Astrocyte of the spinal cord (primary cell): ENCODE data around the gene MPHOSPH9.
"Not testable (repeated sequence)": the region's sequence is repeated elsewhere in the genome, so short reads cannot be mapped to it uniquely, and the experiment has no call there.

ENCODE experiments used
- DNase-seq: peaks from one replicate; pipeline ENCODE4 v3.0.0; 2011; ENCODE audit warnings: low read depth, low spot score
- H3K4me3 ChIP-seq: 2 replicates; pipeline ENCODE4 v1.5.1; 2011; ENCODE audit warnings: low read depth, mild to moderate bottlenecking, low read length, moderate library complexity
- CTCF ChIP-seq: IDR thresholded peaks from 2 replicates; pipeline ENCODE4 v1.5.1; 2012; ENCODE audit warnings: low read depth, mild to moderate bottlenecking, low read length, inconsistent platforms
- in situ Hi-C: cut with HindIII; loops from 2 replicates; pipeline ENCODE4 v1.10.0; 2017; ENCODE audit warnings: low sequenced_read_pairs

Gene MPHOSPH9

DNA sequence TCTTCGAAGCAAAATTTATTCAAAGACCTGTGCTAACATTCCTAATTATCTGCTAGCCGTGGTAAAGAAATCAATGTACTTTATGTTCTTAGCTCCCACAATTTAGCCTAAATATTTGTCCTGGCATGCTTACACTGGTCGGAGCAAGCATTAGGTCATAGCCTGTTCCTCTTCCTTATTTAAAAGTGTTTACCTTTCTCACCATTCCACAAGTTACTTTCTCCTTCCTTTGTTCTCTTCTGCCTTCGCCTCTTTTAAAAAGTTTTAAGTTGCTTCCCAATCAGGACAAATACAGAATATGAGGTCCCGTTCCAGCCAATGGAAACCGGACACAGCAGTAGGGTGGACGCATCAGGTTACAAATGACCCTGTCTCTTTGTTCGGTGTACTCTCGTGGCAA, 27.1 kb upstream of the MPHOSPH9 start:
- no peak for TF ChIP-seq CTCF
- no peak overlapping the region for H3K4me3 ChIP-seq
- DNase-seq = no peak
- in situ Hi-C loops = no loop called here

DNA sequence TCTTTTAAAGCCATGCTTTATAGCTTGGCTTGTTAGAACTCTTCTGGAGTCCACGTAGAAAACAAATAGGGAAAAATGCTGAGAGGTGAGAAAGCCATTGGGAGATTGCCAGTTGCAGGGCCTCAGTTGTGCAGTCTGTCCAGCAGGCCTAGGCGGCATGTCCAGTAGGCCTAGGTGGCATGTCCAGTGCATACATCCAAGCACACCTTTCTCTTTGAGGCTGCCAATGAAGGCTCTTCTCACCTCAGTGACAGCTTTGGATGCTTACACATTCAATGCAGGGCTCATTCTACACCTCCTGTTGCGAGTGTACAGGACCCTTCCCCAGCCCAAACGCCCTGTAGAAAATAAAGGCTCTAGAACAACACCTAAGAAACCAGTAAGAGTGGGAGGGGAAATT, 25.7 kb upstream of the MPHOSPH9 start:
- DNase-seq = no peak
- no peak overlapping the region for H3K4me3 ChIP-seq
- no peak for TF ChIP-seq CTCF
- in situ Hi-C loops = no loop called here

GRCh38 chr12:123254853-123255446, 22.0 kb upstream of the MPHOSPH9 start:
- no peak for DNase-seq
- no peak overlapping the region for H3K4me3 ChIP-seq
- no peak for TF ChIP-seq CTCF
- in situ Hi-C loops = no loop called here

DNA sequence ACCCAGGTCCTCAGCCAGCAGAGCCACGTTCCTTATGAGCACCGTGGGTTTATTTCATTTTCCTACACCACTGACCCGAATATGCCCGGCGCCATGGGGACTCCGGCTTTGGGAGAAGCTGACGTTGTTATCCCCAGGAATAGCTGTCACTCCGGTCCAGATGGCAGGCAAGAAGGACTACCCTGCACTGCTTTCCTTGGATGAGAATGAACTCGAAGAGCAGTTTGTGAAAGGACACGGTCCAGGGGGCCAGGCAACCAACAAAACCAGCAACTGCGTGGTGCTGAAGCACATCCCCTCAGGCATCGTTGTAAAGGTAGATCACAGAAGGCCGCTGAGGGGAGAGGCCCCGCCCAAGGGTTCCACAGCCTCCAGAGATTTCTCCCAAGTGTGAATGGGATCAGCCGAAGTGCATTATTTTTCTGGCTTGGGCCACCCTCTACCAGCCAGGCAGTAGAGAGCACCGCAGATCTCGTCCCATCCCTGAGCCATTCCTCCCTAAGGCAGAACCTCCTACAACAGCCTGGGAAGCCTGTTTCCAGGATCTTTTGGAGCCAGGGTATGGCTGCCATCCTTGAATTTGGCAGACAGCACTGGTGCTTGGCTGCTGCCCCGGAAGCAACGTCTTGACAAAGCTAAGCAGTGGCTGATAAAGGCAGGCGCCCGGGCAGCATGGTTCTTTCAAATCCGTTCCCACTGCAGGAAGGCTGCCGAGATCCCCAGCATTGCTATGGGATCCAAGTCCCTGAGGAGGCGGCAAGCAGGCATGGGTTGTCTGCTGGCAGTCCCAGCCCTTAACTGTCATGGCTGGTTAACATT, 20.9 kb upstream of the MPHOSPH9 start:
- H3K4me3 ChIP-seq = no peak overlapping the region
- in situ Hi-C loops = no loop called here
- DNase-seq = no peak
- TF ChIP-seq CTCF = no peak

GRCh38 chr12:123252365-123252764, 19.4 kb upstream of the MPHOSPH9 start:
- H3K4me3 ChIP-seq, in situ Hi-C loops, DNase-seq: not testable (repeated sequence)

- no peak overlapping the region for H3K4me3 ChIP-seq
- no peak for DNase-seq
- in situ Hi-C loops = no loop called here
- no peak for TF ChIP-seq CTCF
Measured at GRCh38 chr12:123251403-123252076, 18.6 kb upstream of the MPHOSPH9 start.
